ENCODE results near the gene CATSPER2. TPM values are rescaled to one million over a fixed set of nuclear protein-coding genes. Genes with fewer than 3 reads are reported as not detected.
"Not testable (repeated sequence)": the region's sequence is repeated elsewhere in the genome, so short reads cannot be mapped to it uniquely, and the experiment has no call there.

CATSPER2 gene
- total RNA-seq = 1.4 TPM

GRCh38 chr15:43648649-43649429 lies at the start of gene CATSPER2:
Gene CATSPER2 (minus strand): TSS chr15:43648844. CDS start chr15:43648061, 783 bp downstream.
- Histone ChIP-seq H3K4me1 (no peaks in the 10 kb centered on the region), H3K27me3 (no peaks in the 10 kb centered on the region), H3K27ac (no peak within 1 kb of the TSS), H3K4me3 (no peak within 1 kb of the TSS), H3K9me3 (no peaks in the 10 kb centered on the region), H3K36me3 (peaks cover 4 to 24% of the 10 kb centered on the region in 2 donors)
- no peak for DNase-seq (ENCODE audit: low spot score in 2 of 2)
- no peak for TF ChIP-seq CTCF (IDR thresholded peaks at IDR 0.05)
- intact Hi-C loops (cut with DNase I) = no loop called here

- H3K4me1 ChIP-seq; H3K9me3 ChIP-seq; H3K36me3 ChIP-seq; H3K4me3 ChIP-seq; H3K27ac ChIP-seq; intact Hi-C loops (cut with DNase I); H3K27me3 ChIP-seq; DNase-seq (ENCODE audit: low spot score in 2 of 2): not testable (repeated sequence)
These were observed 44.7 kb upstream of the CATSPER2 start, which contains the start of gene CKMT1A for GRCh38 chr15:43693148-43694022. Gene CKMT1A (plus strand): TSS chr15:43693859. CDS start chr15:43694051, 192 bp downstream.

- H3K9me3 ChIP-seq; intact Hi-C loops (cut with DNase I); H3K27ac ChIP-seq; H3K36me3 ChIP-seq; H3K4me1 ChIP-seq; H3K27me3 ChIP-seq; H3K4me3 ChIP-seq; DNase-seq (ENCODE audit: low spot score in 2 of 2): not testable (repeated sequence)
These were observed 44.0 kb upstream of the CATSPER2 start for GRCh38 chr15:43692679-43693078.

GRCh38 chr15:43689604-43690301 lies 41.1 kb upstream of the CATSPER2 start:
- H3K36me3 ChIP-seq; H3K4me1 ChIP-seq; intact Hi-C loops (cut with DNase I); H3K27ac ChIP-seq; H3K9me3 ChIP-seq; H3K4me3 ChIP-seq; DNase-seq (ENCODE audit: low spot score in 2 of 2); H3K27me3 ChIP-seq: not testable (repeated sequence)

GRCh38 chr15:43674175-43674574 lies 25.5 kb upstream of the CATSPER2 start:
- H3K4me1 ChIP-seq; H3K9me3 ChIP-seq; H3K27ac ChIP-seq; H3K4me3 ChIP-seq; H3K36me3 ChIP-seq; DNase-seq (ENCODE audit: low spot score in 2 of 2); intact Hi-C loops (cut with DNase I); H3K27me3 ChIP-seq: not testable (repeated sequence)

- H3K9me3 ChIP-seq; H3K4me1 ChIP-seq; H3K27ac ChIP-seq; H3K27me3 ChIP-seq; DNase-seq (ENCODE audit: low spot score in 2 of 2); intact Hi-C loops (cut with DNase I); H3K36me3 ChIP-seq; H3K4me3 ChIP-seq: not testable (repeated sequence)
These were observed 17.5 kb upstream of the CATSPER2 start for GRCh38 chr15:43666177-43666576.

GRCh38 chr15:43663333-43663732 lies 14.7 kb upstream of the CATSPER2 start:
- H3K27ac ChIP-seq; intact Hi-C loops (cut with DNase I); H3K4me1 ChIP-seq; H3K36me3 ChIP-seq; DNase-seq (ENCODE audit: low spot score in 2 of 2); H3K9me3 ChIP-seq; H3K4me3 ChIP-seq; H3K27me3 ChIP-seq: not testable (repeated sequence)

GRCh38 chr15:43662293-43662692 lies 13.6 kb upstream of the CATSPER2 start:
- H3K36me3 ChIP-seq; H3K27me3 ChIP-seq; DNase-seq (ENCODE audit: low spot score in 2 of 2); H3K4me1 ChIP-seq; H3K4me3 ChIP-seq; intact Hi-C loops (cut with DNase I); H3K9me3 ChIP-seq; H3K27ac ChIP-seq: not testable (repeated sequence)

- H3K4me1 ChIP-seq; DNase-seq (ENCODE audit: low spot score in 2 of 2); H3K27me3 ChIP-seq; H3K9me3 ChIP-seq; H3K4me3 ChIP-seq; intact Hi-C loops (cut with DNase I); H3K36me3 ChIP-seq; H3K27ac ChIP-seq: not testable (repeated sequence)
These were observed 11.1 kb upstream of the CATSPER2 start for GRCh38 chr15:43659727-43660126.

GRCh38 chr15:43649430-43649926 lies 834 bp upstream of the CATSPER2 start:
- H3K27ac ChIP-seq; intact Hi-C loops (cut with DNase I); H3K4me1 ChIP-seq; H3K9me3 ChIP-seq; DNase-seq (ENCODE audit: low spot score in 2 of 2); H3K4me3 ChIP-seq; H3K27me3 ChIP-seq: not testable (repeated sequence)
- peaks cover 4 to 24% of the 10 kb centered on the region in 2 donors for H3K36me3 ChIP-seq

- DNase-seq (ENCODE audit: low spot score in 2 of 2); intact Hi-C loops (cut with DNase I): not testable (repeated sequence)
These were observed 10.0 kb downstream of the CATSPER2 start for GRCh38 chr15:43638464-43639204.

GRCh38 chr15:43626937-43627336 lies 21.7 kb downstream of the CATSPER2 start:
- H3K27me3 ChIP-seq; H3K4me3 ChIP-seq; DNase-seq (ENCODE audit: low spot score in 2 of 2); H3K27ac ChIP-seq; H3K36me3 ChIP-seq; intact Hi-C loops (cut with DNase I); H3K9me3 ChIP-seq; H3K4me1 ChIP-seq: not testable (repeated sequence)

More at GRCh38 chr15:43638464-43639204, 10.0 kb downstream of the CATSPER2 start:
- not testable (repeated sequence) for H3K36me3 ChIP-seq, H3K9me3 ChIP-seq, H3K4me1 ChIP-seq, H3K27me3 ChIP-seq, H3K27ac ChIP-seq, H3K4me3 ChIP-seq

Data from ascending aorta (tissue), 2 donors.